Left ventricle myocardium superior (tissue), 1 donor: ENCODE measurements around the gene TSPYL1. TPM values are rescaled to one million over a fixed set of nuclear protein-coding genes. Genes with fewer than 3 reads are reported as not detected.

ENCODE experiments used
- ATAC-seq: fragments of 200-7000 bp; cut with Tn5 transposase; one replicate; pipeline ENCODE4 v1.9.1; 2020; ENCODE audit warnings: mild to moderate bottlenecking, moderate library complexity
- DNase-seq: peaks from one replicate; pipeline ENCODE4 v3.0.0-alpha.2; 2020
- intact Hi-C: fragments of 100-400 bp; cut with micrococcal nuclease; formaldehyde crosslinking; loops from one replicate; pipeline ENCODE4 v1.11.0; 2022
- total RNA-seq: library from RNA; stranded (reverse); fragmentation: NEBNext Ultra II Directional; extraction: Animal tissue kit (Norgen Biotek cat#: 25700); gene quantifications from one replicate; pipeline ENCODE4 v1.2.1, GENCODE V29; 2021
- donor health status: DM: no; HTN: yes; CAD: no; lungs with severe emphysema.

The TSPYL1 gene
- total RNA-seq, 1 donor from 2014 or later, result 96.8 TPM

DNA sequence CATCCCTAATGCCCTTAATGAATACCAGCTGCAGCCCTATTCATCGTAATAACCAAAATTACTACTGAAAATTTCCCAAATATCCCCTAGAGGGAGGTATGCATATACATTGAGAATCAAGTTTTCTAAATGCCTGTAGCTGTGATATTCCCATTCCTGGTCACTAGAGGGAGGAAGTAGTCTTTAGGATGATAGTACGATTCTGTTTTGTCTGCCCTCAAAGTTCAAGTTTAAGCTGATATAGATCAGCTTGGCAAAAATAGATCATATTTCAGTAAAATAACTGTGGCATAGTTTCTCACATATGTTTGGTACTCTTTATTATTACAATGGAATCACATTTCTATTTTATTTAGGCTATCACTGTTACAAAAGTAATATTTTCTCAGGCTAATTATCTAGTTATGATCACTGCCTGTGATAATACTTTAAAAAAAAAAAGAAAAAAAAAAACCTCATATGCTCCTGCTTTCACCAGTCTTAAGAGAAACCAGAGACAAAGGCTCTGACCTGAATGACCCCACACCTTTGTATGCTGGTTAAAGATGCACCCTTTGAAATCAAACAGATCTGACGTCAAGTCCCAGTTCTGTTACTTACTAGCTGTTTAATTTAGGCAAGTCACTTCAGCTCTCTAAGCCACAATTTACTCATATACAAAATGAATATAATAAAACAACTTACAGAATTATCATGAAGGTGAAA, 11.0 kb downstream of the TSPYL1 start:
- peak; percentile 57 for ATAC-seq
- intact Hi-C loops, result no loop called here

GRCh38 chr6:116267836-116268588, 11.7 kb downstream of the TSPYL1 start:
- intact Hi-C loops, result no loop called here
- DNase-seq (no peak), ATAC-seq (no peak)

More for the DNA sequence above, 11.0 kb downstream of the TSPYL1 start:
- DNase-seq, result no peak

DNA sequence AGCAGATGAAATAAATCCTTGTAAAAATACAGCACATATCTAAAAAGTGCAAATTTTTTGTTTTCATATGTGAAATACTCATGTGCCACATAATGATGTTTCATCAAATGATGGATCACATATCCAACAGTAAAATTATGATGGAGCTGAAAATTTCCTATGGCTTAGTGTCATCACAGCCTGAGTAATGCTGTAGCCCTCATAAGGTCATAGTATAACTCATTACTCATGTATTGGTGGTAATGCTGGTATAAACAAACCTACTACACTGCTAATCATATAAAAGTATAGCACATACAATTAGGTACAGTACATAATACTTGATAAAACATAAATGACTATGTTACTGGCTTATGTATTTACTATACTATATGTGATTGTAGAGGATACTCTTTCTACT, 12.9 kb downstream of the TSPYL1 start:
- intact Hi-C loops, result no loop called here
- no peak for DNase-seq
- ATAC-seq, result no peak

DNA sequence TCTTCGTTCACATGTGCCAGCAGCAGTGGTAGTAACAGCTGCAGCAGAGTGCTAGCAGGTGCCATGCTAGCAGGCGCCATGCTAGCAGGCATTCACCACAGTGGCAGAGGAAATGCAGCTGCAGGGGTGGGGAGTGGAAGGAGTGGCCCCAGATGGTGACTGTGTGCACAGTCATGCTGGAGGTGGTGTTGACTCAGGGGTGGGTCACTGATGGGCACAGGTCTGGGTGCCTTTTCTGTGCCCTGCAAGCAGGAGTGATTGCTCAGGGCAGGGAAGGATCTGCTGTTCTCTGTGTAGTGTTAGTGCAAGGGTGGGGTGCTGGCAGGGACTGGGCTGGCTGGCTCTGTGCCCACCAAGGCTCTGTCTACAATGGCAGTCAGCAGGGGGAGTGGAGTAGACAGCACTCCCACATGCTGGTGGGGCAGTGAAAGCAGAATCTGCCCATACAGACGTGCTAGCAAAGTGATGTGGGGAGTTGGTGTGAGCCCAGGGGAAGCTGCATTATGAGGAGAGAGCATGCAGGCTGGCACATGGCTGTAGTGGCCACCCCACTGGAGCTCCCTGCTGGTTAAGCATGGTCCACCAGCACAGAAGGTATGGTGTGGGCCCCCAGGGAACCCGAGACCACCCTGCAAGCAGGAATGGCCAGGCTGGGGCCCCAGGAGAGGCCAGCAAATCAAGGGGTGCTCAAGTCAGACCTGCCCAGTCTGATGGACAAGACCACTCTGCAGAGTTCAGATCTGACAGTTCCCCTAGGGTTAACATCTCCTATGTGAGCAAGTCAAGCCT, 14.5 kb downstream of the TSPYL1 start:
- DNase-seq, result peak; percentile 65
- ATAC-seq, result peak; percentile 89
- intact Hi-C loops, result no loop called here

- ATAC-seq (no peak), DNase-seq (no peak)
- intact Hi-C loops, result no loop called here
Observed at GRCh38 chr6:116263353-116263752, 16.4 kb downstream of the TSPYL1 start.

DNA sequence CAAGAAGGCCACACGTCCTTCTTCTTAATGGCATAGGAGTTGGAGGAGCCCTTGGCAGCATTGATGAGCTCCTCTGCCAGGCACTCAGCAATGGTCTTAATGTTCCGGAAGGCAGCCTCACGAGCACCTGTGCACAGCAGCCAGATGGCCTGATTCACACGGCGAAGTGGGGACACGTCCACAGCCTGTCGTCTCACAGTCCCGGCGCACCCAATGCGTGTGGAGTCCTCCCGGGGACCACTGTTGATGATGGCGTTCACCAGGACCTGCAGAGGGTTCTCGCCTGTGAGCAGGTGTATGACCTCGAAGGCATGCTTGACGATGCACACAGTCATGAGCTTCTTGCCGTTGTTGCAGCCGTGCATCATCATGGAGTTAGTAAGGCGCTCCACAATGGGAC, 21.2 kb downstream of the TSPYL1 start:
- ATAC-seq (no peak), DNase-seq (no peak)
- intact Hi-C loops, result no loop called here

GRCh38 chr6:116256694-116257093, 23.0 kb downstream of the TSPYL1 start:
- ATAC-seq (no peak), DNase-seq (no peak)
- intact Hi-C loops, result no loop called here

DNA sequence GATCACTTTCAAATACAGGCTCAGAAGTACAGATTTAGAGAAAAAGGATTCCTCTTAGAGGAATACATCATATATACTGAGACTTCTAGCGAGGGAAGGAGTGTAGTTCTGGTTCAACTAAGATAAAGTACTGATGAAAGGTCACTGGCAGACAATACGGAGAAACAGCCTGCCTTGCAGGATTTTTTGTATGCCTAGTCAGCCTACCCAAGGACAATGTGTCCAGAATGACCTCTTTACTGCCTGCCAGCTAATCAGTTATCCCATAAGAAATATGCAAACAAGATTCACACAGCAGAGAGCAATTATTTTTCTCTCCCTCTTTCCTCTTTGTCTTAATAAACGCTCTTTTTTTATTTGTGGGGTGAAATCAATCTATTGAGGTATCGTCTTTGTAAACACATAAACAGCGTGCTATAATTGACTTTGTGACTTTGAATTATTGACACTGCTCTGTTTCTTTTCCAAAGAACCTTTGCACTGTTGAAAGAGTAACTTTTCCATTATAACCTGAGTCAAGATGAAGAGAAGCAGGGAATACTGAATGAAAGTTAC, 24.4 kb downstream of the TSPYL1 start:
- DNase-seq (no peak), ATAC-seq (peak; percentile 29)
- intact Hi-C loops, result no loop called here

DNA sequence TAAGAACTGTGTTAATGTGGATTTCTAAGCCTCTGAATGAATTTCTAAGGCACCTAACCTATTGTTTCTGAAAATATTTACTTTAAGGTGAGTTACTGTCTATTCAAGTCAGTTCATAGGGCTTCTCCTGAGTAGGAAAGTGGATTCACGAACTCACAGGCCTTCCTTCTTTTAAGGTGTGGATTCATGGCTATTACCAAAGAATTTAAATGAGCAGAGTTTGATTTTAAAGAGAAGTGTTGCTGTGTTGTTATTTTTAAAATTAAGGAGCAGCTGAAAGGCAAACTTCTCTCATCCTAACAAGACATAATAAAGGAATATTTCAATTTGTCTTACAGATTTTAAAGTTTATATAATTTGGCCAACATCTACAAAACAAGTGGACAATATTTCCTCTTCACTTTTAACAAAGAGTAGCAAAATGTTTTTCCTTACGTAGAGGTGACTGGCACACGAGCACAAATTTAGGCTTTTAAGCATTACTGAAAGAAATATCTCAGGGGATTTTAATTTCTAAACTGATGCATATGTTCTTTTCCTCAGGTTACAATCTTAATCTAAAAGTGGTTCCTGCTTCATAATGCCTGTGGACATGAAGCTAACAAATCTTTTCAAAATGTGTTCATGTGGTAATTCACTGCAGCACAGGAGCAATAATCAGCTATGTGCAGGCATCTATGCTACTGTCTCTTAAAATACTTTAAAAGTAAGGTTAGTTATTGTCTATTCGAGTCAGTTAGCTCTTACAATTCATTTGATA, 25.3 kb downstream of the TSPYL1 start:
- ATAC-seq (peak; percentile 10), DNase-seq (no peak)
- intact Hi-C loops, result no loop called here

- ATAC-seq (peak; percentile 98), DNase-seq (peak; percentile 95)
- intact Hi-C loops, result no loop called here
Observed at GRCh38 chr6:116253505-116254296, 26.0 kb downstream of the TSPYL1 start, which contains the start of gene TSPYL4. TSPYL4 (minus strand) TSS chr6:116254075; CDS start chr6:116254008, 67 bp downstream.

- no peak for ATAC-seq
- no peak for DNase-seq
- intact Hi-C loops, result no loop called here
Observed at GRCh38 chr6:116253188-116253504, 26.6 kb downstream of the TSPYL1 start.

- DNase-seq (no peak), ATAC-seq (no peak)
- intact Hi-C loops, result no loop called here
Observed at GRCh38 chr6:116251568-116252384, 28.0 kb downstream of the TSPYL1 start.

DNA sequence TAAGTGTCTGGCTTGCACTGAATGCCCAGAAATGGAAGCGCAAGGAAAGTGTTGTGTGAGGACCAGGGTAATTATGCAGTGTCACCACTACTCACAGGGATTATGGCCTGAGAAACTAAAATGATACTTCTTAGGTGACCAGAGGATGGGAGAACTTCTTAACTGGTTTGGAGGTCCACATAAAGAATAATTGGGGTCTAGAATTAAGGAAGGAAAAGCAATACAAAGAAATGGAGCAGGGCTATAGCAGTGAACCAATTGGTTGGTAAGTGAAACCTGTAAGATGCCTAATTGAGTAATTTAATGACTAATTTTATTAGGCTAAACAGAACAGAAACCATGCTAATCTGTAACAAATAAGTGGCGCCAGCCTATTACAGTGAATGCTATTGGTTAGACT, 31.2 kb downstream of the TSPYL1 start:
- DNase-seq (no peak), ATAC-seq (peak; percentile 21)
- intact Hi-C loops, result no loop called here

DNA sequence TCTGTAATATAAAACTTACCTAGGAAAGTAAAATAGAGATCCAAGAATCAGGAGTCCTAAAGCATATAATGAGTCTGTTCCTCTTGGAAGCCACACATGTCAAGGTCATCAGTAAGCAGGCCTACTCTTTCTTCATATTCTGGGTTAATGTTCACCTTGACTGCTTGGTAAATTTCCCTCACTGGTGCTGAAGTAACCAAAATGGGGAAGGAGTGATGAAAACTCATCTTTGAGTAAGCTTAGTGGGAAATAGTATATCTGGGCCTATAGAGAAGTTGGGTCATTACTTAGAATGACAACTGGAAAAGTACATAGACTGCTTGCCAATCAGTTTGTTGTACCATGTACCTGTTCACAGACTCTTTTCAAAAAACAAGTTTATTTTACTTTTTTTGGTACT, 32.4 kb downstream of the TSPYL1 start:
- ATAC-seq, result no peak
- intact Hi-C loops, result no loop called here

DNA sequence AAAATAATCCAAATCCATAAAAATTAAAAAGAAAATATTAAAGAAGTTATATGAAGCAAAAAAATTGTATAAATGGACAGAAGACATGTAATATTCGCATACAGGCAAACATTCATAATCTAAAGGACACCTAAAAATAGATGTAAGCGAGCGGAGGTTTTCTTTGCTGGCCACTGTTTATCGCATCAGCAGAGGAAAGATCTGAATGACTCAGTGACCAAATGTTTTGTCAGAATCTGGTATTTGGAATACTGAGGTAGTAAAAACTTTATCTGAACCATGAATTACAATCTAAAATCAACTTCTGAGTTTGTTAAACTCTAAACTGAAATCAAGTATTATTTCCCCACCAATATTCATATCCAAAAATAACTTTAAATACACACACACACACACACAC, 33.6 kb downstream of the TSPYL1 start:
- peak; percentile 59 for ATAC-seq
- intact Hi-C loops, result no loop called here
- DNase-seq, result no peak

More for the DNA sequence above, 32.4 kb downstream of the TSPYL1 start:
- no peak for DNase-seq

DNA sequence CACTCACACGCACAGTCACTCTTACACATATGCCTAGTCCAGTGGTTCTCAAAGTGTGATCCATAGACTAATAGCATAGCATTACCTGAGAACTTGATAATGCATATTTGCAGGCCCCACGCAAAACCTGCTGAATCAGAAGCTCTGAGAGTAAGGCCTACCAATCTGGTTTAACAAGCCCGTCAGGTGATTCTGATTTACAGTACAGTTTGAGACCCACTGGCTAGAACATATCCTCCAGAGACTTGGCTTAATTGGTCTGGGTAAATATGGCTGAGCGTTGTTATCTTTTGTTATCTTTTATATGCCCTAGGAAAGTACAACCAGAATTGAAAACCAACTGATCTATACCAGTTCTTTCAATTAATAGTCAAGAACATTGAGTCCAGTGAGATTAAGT, 35.4 kb downstream of the TSPYL1 start:
- intact Hi-C loops, result no loop called here
- no peak for ATAC-seq
- DNase-seq, result no peak

DNA sequence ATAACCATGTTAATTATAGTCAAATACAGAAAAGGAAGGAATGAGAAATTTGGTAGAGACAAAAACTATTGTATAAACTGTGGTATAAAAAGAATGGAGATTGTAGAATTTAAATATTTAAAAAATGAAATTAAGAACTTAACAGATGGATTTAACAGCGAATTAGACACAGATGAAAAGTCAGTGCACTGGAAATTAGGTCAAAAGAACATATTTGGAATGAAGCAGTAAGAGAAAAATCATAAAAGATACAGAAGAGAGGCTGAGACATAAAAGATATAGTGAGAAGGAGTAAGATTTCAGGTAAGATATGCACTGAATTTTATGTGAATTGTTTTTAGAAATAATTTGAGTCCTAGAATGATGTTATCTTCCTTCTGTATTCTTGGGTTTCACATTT, 39.9 kb downstream of the TSPYL1 start:
- intact Hi-C loops, result no loop called here
- ATAC-seq, result no peak
- no peak for DNase-seq

DNA sequence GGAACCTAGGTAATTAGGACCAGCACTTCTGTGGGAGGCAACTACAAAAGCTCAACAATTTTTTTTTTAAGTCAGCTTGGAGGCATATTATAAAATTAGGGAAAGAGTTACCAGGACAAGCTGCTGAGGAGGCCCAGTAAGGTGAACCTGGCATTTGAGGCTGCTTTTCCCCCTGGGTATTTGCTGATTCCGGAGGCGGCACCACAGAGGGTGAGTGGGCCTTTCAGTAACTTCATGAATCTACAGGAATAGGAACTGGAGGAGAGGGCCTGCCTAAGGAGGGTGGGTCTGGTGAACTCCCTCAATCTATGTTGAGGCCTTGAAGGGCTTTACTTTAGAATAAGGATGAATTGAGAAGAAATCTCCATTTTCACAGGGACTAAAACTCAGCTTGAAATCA, 40.5 kb downstream of the TSPYL1 start:
- ATAC-seq, result no peak
- DNase-seq, result no peak
- intact Hi-C loops, result no loop called here
